HL-60 (cell line): Measurements from ENCODE around the gene PES1.

Experiments used
- POLR2AphosphoS5 ChIP-seq: IDR thresholded peaks from 2 replicates; pipeline ENCODE4 v1.6.1; 2012; ENCODE audit warnings: low read depth
- TF ChIP-seq, protein P1 (sequence below): IDR thresholded peaks from one replicate; pipeline ENCODE4 v1.5.1; 2011; ENCODE audit warnings: low read length, control low read depth, inconsistent platforms; ENCODE audit not compliant: insufficient read depth
- TF ChIP-seq, protein P2 (sequence below): IDR thresholded peaks from 2 replicates; pipeline ENCODE4 v1.6.1; 2012; ENCODE audit warnings: low read depth; ENCODE audit not compliant: insufficient replicate concordance

DNA sequence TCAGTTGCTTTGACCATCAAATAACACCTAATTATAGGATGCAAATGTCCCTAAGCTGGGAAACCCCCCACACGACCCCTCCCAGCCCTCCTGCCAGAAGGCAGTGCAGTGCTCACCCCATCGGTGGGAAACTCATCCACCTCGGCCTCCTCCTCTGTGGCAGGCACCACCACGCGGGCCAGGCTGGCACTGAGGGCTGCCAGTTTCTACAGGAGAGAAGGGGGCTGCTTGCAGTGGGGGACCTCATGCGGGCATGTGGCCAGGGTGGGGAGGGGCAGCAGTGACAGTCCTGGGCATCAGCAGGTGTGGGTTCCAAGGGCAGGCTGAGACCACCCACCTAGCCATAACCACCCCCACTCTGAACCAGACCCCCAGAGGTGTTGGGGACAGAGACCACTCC lies 10.8 kb downstream of the PES1 start:
- TF ChIP-seq, protein P1, sequence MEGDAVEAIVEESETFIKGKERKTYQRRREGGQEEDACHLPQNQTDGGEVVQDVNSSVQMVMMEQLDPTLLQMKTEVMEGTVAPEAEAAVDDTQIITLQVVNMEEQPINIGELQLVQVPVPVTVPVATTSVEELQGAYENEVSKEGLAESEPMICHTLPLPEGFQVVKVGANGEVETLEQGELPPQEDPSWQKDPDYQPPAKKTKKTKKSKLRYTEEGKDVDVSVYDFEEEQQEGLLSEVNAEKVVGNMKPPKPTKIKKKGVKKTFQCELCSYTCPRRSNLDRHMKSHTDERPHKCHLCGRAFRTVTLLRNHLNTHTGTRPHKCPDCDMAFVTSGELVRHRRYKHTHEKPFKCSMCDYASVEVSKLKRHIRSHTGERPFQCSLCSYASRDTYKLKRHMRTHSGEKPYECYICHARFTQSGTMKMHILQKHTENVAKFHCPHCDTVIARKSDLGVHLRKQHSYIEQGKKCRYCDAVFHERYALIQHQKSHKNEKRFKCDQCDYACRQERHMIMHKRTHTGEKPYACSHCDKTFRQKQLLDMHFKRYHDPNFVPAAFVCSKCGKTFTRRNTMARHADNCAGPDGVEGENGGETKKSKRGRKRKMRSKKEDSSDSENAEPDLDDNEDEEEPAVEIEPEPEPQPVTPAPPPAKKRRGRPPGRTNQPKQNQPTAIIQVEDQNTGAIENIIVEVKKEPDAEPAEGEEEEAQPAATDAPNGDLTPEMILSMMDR = no peak
- TF ChIP-seq POLR2AphosphoS5 = no peak
- TF ChIP-seq, protein P2, sequence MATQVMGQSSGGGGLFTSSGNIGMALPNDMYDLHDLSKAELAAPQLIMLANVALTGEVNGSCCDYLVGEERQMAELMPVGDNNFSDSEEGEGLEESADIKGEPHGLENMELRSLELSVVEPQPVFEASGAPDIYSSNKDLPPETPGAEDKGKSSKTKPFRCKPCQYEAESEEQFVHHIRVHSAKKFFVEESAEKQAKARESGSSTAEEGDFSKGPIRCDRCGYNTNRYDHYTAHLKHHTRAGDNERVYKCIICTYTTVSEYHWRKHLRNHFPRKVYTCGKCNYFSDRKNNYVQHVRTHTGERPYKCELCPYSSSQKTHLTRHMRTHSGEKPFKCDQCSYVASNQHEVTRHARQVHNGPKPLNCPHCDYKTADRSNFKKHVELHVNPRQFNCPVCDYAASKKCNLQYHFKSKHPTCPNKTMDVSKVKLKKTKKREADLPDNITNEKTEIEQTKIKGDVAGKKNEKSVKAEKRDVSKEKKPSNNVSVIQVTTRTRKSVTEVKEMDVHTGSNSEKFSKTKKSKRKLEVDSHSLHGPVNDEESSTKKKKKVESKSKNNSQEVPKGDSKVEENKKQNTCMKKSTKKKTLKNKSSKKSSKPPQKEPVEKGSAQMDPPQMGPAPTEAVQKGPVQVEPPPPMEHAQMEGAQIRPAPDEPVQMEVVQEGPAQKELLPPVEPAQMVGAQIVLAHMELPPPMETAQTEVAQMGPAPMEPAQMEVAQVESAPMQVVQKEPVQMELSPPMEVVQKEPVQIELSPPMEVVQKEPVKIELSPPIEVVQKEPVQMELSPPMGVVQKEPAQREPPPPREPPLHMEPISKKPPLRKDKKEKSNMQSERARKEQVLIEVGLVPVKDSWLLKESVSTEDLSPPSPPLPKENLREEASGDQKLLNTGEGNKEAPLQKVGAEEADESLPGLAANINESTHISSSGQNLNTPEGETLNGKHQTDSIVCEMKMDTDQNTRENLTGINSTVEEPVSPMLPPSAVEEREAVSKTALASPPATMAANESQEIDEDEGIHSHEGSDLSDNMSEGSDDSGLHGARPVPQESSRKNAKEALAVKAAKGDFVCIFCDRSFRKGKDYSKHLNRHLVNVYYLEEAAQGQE = no peak
